ENCODE results near the gene ZNF324B. TPM values are rescaled to one million over a fixed set of nuclear protein-coding genes. Genes with fewer than 3 reads are reported as not detected.
"Not testable (repeated sequence)": the region's sequence is repeated elsewhere in the genome, so short reads cannot be mapped to it uniquely, and the experiment has no call there.

The ZNF324B gene
- total RNA-seq, 1 experiment from 2014 or later: 2.8 TPM

DNA sequence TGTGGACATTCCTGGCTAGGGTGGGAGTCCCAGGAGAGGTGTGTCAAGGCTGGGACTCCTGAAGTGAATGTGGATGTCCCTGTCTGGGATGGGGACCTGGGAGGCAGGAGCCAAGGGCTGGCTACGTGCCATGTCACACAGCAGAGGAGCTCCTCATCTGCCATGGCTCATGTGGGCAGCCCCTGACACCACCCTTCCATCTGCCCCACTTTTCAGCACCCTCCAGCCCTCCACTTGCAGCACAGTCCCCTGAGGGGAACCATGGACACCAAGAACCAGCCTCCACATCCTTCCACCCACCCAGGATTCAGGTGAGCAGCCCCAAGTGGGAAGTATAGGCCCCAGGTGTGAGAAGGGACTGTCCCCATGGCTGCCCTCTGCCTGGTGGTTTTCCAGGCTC lies 26.4 kb downstream of the ZNF324B start:
- no peak for DNase-seq (ENCODE audit: extremely low read depth, low read depth)

DNA sequence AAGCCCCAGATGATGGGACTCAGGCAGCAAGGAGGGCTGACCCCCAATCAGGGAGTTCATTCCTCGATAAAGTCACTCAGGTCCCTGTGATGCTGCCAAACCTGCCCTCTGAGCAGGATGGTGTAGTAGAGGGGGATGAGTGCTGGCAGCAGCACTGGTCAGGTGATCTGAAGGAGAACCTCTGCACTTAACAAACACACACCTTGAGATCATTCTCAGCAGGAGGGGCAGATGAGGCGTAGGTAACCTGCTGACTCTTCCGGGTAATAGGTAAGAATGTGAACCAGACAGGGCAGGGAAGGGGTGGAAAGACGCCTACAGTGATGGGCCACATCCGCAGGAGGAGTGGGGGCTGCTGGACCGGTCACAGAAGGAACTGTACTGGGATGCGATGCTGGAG lies 27.9 kb downstream of the ZNF324B start:
- DNase-seq (ENCODE audit: extremely low read depth, low read depth): no peak

DNA sequence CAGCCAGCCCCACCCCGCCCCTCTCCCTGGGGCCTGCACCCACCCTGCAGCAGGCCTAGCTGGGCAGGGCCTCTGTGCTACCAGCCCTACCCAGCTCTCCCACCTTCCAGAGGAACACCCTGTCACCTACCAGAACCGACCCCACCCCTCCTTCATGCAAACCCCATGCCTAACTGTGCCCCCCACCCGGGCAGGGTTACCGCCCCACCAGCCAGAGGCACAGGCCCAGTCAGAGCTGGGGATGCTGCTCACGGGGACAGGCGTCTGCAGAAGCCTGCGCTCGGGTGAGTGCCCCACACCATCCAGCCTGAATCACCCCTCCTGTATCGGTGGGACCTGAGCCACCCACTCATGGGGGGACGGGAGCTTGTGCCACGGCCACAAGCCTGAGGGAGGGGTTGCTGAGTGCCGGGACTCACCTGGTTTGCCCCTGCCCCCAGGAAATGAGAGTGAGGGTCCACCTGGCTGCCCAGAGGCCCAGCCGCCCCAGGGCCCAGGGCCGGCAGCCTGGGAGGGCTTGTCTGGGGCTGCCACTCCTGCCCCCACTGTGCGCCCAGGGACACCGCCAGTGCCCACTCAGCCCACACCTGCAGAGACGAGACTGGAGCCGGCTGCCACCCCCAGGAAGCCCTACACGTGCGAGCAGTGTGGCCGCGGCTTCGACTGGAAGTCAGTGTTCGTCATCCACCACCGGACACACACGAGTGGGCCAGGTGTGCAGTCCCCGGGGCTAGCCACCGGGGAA lies 28.5 kb downstream of the ZNF324B start:
- DNase-seq (ENCODE audit: extremely low read depth, low read depth): no peak

DNA sequence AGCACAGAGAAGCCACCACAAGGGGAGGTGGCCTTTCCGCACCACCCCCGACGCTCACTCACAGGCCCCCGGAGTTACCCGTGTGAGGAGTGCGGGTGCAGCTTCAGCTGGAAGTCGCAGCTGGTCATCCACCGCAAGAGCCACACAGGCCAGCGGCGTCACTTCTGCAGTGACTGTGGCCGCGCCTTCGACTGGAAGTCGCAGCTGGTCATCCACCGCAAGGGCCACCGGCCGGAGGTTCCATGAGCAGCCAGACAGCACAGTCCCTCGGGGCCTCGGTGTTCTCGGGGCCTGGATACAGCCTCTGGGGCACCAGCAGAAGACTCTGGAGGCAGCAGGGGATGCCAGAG lies 29.0 kb downstream of the ZNF324B start:
- no peak for DNase-seq (ENCODE audit: extremely low read depth, low read depth)

DNA sequence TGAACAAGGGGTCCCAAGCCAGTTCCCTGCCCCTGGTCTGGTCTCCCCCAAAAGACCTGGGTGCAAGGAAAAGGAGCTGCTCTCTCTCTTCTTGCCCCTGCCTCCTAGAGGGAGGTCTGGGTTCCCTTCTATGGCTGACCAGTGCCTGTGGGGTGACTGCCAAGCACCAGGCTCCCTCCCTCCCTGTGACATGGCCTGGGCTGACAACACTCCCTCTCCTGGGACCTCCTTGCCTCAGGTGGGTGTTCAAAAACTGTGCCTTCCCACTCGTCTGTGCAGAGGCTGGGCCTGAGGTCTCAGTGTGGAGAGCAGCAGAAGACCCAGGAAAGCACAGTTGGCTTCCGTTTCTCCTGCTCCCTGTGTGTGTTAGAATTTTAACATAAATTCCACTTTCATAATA lies 29.4 kb downstream of the ZNF324B start:
- DNase-seq (ENCODE audit: extremely low read depth, low read depth): no peak

DNA sequence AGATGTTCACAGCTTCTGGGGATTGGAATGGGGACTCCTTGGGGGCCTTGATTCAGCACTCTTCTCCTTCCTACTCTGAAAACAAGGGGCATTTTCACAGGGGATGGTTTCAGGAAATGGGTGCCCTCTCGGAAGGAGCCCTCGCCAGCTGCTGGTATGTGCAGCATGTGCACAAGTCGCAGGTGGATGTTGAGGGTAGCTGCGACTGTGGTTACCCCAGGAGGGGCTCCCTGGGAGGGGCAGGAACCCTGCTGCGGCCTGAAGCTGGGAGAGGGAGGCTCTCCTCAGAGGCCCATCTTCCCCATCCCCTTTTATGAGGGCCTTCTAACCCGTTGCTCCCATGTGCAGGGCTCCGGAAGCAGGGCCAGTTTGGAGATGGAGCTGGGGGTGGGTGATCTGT lies 30.9 kb downstream of the ZNF324B start:
- no peak for DNase-seq (ENCODE audit: extremely low read depth, low read depth)

DNA sequence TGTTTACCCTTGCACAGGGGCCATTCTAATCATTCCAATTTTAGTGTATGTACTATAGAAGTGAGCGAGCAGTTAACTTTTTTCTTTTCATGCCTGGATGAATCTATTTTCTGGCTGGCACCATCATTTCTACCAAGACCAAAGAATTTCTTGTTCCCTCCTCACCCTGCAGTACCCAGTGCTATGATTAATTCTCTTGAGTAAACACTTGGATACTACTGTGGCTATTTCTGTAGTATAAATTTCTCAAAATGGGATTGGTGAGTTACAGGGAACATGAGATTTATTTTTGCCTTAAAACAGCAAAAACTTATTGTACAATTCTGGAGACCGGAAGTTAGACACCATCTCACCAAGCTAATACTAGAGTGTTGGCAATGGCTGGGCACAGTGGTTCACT lies 32.4 kb downstream of the ZNF324B start:
- no peak for DNase-seq (ENCODE audit: extremely low read depth, low read depth)

DNA sequence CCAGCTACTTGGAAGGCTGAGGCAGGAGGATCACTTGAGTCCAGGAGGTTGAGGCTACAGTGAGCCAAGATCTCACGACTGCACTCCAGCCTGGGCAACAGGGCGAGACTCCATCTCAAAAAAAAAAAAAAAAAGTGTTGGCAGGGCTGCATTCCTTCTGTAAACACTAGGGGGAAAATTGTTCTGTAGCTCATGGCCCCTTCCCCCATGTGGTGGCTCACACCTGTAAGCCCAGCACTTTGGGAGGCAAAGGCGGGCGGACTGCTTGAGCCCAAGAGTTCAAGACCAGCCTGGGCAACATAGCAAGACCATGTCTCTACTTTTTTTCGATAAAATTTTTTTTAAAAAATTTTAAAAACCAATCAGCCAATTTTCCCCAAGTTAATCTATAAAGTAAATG lies 32.9 kb downstream of the ZNF324B start:
- not testable (repeated sequence) for DNase-seq (ENCODE audit: extremely low read depth, low read depth)

DNA sequence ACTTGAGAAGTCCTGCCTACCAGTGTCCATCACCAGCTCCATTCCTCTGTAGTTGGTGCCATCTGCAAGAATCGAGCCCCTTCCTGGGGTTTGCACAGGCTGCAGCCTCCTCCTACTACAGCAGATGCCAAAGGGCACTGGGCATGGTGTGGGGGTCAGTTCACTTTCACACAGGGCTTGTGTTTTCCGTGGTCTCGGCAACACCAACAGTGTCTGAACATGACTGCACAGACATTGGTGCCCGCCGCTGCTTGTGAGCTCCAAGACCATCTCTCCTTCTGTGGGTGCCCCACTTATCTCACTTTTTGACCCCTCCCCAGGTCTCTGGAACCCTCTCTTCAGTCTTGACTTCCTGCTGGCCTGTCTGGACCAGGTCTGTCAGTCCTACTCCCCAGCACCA lies 40.0 kb downstream of the ZNF324B start:
- no peak for DNase-seq (ENCODE audit: extremely low read depth, low read depth)

DNA sequence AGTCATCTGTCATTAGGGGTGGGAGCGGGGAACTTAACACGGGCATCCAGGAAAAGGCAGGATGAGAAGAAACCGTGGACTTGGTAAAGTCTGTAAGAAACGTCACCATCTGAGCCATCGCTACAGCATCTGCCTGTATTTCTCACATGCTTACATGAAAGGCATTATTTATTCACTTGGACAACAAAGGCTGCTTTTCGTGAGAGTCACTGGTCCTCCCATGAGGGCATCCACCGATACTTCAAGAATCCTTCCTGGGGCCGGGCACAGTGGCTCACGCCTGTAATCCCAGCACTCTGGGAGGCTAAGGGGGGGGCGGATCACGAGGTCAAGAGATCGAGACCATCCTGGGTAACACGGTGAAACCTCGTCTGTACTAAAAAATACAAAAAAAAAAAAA lies 40.8 kb downstream of the ZNF324B start:
- DNase-seq (ENCODE audit: extremely low read depth, low read depth): no peak

DNA sequence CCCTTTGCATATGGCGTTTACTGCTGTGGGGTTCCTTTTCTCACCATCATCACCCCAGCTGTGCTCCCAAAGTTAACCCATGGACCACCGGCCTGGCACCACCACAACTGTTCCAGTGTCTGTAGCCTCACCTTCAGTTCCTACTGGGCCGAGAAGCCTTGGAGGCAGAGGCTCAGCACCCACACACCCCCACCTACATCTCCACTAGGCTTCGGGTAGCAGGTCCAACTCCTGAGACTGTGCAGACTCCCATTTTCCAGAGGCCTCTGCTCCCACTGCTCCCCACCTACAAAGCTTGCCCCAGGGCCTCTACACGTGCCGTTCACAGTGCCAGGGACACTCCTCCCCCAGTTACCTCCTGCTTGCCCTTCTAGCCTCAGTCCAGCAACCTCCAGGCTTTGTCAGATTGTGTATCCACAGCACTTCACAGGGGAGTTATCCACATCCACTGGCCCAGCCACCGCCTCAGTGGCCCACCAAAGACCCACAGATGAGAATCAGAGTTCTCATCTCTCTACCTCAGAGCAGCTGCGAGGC lies 46.3 kb downstream of the ZNF324B start:
- DNase-seq (ENCODE audit: extremely low read depth, low read depth): no peak

DNA sequence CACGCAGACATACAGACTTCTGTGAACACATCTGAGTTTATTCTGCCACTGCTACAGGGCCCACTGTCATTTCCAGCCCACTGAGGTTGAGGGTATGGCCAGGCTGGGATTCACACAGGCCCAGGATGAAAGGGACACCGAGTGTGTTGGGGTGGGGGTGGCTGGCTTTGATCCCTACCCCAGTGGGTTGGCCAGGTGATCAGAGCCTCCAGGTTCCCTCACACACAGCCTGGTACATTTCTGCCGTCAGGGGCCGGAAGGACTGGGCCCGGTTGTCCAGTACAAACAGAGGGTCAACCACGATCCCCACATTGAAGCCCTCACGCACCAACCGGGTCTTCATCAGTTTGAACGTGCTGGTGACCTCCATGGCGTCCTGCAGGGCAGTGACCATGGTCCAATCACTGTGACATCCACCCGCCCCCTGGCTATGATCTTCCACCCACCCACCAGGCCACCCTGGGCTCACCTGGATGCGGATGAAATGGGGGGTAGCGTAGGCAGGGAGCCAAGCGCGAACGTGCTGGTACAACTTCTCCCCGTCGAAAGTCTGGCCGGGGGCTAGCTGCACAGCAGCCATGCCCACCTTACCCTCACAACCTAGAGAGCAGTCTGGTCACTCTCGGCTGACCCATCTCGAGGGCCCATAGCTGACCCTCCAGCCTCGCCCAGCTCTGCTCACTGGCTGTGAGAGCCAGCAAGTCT lies 47.0 kb downstream of the ZNF324B start:
- no peak for DNase-seq (ENCODE audit: extremely low read depth, low read depth)

DNA sequence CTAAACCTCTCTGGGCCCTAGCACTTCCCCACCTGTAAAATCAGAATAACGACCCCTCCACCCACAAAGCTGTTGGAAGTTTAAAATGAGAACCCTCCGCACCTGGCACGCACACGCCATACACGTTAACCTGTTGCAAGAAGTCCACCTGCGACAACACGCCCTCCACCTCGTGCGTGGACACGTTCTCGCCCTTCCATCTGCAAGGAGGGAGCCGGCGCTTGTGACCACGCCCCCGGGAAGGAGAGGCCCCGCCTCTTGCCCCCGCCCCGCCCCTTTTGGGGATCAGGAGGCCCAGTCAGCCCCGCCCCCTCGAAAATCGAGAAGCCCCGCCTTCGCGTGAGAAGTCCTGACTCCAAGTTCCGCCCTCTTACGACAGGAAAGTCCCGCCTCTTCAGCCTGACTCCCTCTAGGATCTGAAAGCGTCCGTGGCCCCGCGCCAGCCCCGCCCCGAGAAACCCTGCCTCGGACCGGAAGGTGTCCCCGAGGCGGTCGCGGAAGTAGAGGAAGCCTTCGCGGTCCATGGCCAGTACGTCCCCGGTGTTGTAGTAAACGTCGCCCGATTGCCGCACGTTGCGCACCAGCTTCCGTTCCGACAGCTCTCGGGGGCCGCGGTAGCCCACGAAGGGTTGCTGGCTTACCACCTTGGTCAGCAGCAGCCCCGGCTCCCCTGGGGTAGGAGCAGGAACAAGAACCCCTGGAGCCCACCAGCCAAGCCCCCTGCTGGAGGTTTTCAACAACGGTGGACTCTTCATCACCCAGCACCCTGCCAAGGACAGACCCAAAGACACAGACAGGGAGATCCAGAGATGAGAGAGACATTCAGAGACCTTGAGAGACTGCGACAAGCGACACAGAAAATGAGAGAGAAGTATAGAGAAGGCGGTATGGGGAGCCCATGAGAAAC lies 47.9 kb downstream of the ZNF324B start:
- peak; percentile 98 for DNase-seq (ENCODE audit: extremely low read depth, low read depth)

DNA sequence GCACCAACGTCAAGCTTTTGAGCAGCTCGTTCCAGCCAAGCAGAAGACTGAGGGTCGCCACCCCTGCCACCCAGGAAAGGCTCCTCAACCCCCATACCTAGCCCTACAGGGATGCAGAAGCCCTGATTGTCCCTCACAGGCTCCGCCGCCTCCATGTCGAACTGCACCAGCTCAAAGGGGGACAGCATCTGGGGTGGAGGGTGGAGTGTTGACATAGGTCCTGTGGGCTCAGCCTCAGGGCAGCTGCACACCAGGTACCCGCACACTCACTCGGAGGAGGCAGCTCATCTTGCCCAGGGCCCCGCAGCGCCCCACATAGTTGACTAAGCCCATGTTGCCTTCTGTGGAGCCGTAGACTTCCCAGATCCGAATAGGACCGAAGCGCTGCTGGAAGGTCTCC lies 48.8 kb downstream of the ZNF324B start:
- no peak for DNase-seq (ENCODE audit: extremely low read depth, low read depth)

Small RNA genes lying within 50 kb of the gene (small RNA-seq; reads per million reads assigned to genes)
- gene RN7SL693P (0 reads per million in 2 experiments), gene RNU6-1337P (0 reads per million in 2 experiments)

Other genes starting within 250 kb of the ZNF324B start
- 40.4 and 43.4 TPM in 2 replicates for gene ZNF544, start 222.7 kb upstream of the ZNF324B start, total RNA-seq (2014; rRNA removed; shearing (Covaris generic))
- gene ZNF8, start 172.7 kb upstream of the ZNF324B start, total RNA-seq (2014; rRNA removed; shearing (Covaris generic)): 5.3 and 6.7 TPM in 2 replicates
- 42.4 and 43.2 TPM in 2 replicates for gene ERVK3-1, start 146.2 kb upstream of the ZNF324B start, total RNA-seq (2014; rRNA removed; shearing (Covaris generic))
- gene ZSCAN22, start 124.6 kb upstream of the ZNF324B start, total RNA-seq (2014; rRNA removed; shearing (Covaris generic)): 2.4 and 2.5 TPM in 2 replicates
- 4.1 and 9.1 TPM in 2 replicates for gene A1BG, start 98.1 kb upstream of the ZNF324B start, total RNA-seq (2014; rRNA removed; shearing (Covaris generic))
- 2.1 TPM in 2 replicates for gene ZNF497, start 88.9 kb upstream of the ZNF324B start, total RNA-seq (2014; rRNA removed; shearing (Covaris generic))
- gene ZNF837, start 70.6 kb upstream of the ZNF324B start, total RNA-seq (2014; rRNA removed; shearing (Covaris generic)): 0.30 and 0.78 TPM in 2 replicates
- gene RPS5, start 64.4 kb upstream of the ZNF324B start, total RNA-seq (2014; rRNA removed; shearing (Covaris generic)): 1,933 and 2,287 TPM in 2 replicates
- 0.26 TPM in 1 of 2 replicates, not detected in the other for gene RNF225, start 56.0 kb upstream of the ZNF324B start, total RNA-seq (2014; rRNA removed; shearing (Covaris generic))
- gene ZNF584, start 43.0 kb upstream of the ZNF324B start, total RNA-seq (2014; rRNA removed; shearing (Covaris generic)): 14.7 and 15.7 TPM in 2 replicates
- 2.1 and 2.4 TPM in 2 replicates for gene ZNF132, start 11.5 kb upstream of the ZNF324B start, total RNA-seq (2014; rRNA removed; shearing (Covaris generic))
- gene ZNF324, start 15.5 kb downstream of the ZNF324B start, total RNA-seq (2014; rRNA removed; shearing (Covaris generic)): 3.1 and 4.7 TPM in 2 replicates
- 3.7 and 5.1 TPM in 2 replicates for gene ZNF446, start 24.7 kb downstream of the ZNF324B start, total RNA-seq (2014; rRNA removed; shearing (Covaris generic))
- 20.5 and 27.8 TPM in 2 replicates for gene SLC27A5, start 60.4 kb downstream of the ZNF324B start, total RNA-seq (2014; rRNA removed; shearing (Covaris generic))
- gene ZBTB45, start 68.2 kb downstream of the ZNF324B start, total RNA-seq (2014; rRNA removed; shearing (Covaris generic)): 3.8 and 4.9 TPM in 2 replicates
- gene TRIM28, start 92.4 kb downstream of the ZNF324B start, total RNA-seq (2014; rRNA removed; shearing (Covaris generic)): 246 and 252 TPM in 2 replicates
- 102 and 105 TPM in 2 replicates for gene CHMP2A, start 103.5 kb downstream of the ZNF324B start, total RNA-seq (2014; rRNA removed; shearing (Covaris generic))
- gene UBE2M, start 107.0 kb downstream of the ZNF324B start, total RNA-seq (2014; rRNA removed; shearing (Covaris generic)): 90.5 and 94.6 TPM in 2 replicates
- 16.5 and 20.8 TPM in 2 replicates for gene MZF1, start 121.7 kb downstream of the ZNF324B start, total RNA-seq (2014; rRNA removed; shearing (Covaris generic))

All from NCI-H460 (cell line).